Measurements from ENCODE around the gene FIP1L1.

Gene FIP1L1

DNA sequence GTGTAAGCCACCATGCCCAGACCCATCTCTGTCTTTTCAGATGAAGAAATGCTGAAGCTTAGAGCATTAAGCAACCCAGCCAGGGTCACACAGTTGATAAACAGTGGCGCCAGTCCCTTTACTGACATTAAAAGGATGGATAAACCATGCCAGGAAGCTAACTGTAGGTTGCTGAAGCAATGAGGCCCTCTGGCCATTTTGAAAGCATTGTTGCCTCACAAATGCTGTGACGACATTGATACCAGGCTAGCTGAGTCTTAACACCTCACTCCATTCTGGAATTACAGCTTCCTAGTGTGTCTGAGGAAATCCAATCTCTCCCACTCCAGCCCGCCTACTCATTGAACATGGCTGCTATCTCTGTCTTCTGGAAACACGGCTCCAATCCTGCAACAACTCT, 124.1 kb downstream of the FIP1L1 start:
- DNase-seq (ENCODE audit: low read depth in 2 of 2): no peak

DNA sequence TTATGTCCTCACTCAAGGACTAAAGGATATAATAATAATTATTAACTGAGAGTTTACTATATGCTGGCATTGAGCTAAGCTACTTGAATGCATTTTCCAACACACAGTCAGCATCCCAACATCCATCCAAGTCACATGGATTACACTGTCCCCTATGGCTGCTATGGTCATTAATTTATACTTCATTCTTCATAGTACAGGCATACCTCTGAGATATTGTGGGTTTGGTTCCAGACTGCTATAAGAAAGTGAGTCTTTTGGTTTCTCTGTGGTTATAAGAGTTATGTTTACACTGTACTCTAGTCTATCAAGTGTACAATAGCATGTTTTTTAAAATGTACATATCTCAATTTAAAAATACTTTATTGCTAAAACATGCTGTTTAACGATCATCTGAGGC, 124.7 kb downstream of the FIP1L1 start:
- no peak for DNase-seq (ENCODE audit: low read depth in 2 of 2)

DNA sequence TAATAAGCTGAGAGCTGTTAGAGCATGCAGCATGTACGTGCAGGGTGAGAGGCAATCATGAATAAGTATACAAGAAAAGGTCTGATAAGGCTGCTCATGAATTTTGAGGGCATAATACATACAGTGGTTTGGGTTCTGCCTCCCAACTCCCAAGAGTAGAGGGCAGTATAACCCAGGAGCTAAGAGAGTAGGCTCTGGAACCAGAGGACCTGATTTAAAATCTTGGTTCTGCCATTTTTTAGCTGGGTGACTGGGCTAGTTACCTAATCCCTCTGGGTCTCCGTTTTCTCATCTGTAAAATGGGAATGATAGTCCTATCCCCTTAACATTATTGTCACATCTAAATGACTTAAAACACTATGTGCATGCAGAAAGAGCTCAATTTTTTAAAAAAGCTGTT, 128.5 kb downstream of the FIP1L1 start:
- DNase-seq (ENCODE audit: low read depth in 2 of 2): no peak

DNA sequence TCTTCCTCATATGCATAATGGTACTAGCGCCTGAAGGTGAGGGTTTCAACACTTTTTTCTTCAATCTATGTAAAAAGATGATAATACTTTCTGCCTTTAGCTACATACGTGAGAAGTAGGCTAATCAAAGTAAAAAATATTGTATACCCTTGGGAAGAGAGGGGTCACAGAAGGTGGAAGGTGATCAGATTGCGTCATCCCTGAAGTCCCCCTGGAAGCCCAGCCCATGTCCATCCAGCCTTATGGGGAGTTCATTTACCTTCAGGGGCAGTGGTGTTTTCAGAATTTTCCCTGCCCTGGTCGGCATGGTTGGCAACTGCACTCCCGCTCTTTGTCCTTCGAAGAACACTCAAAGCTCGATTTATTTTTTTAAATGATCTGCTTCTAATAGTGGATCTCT, 129.6 kb downstream of the FIP1L1 start:
- DNase-seq (ENCODE audit: low read depth in 2 of 2): no peak

DNA sequence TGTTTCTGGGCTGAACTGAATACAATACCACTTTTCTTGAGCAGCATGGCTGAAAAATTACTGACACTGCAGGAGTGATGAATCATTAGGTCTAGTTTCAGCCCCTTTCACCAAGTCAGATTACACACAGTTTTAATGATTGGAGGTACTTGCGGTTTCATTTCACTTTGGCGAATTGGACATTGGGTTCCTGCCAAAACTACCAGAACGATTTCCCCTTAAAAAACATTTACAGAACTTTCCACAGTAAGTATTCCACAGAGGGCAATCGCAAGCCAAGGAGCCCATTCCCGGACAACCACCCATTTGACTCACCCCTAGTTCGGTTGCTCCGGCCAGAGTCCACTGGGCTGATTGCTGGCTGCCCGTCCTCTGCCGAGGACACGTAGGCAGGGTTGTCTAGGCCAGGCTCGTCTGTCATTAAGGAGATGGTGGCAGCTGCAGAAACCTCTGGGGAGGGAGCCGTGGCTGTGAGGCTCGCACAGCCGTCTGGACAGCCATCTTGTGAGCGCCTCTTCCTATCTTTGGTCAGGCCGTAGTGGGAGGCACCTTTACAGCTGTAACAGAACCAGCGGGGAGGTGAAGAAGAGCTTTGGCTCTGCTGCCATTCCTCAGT, 130.3 kb downstream of the FIP1L1 start:
- no peak for DNase-seq (ENCODE audit: low read depth in 2 of 2)

DNA sequence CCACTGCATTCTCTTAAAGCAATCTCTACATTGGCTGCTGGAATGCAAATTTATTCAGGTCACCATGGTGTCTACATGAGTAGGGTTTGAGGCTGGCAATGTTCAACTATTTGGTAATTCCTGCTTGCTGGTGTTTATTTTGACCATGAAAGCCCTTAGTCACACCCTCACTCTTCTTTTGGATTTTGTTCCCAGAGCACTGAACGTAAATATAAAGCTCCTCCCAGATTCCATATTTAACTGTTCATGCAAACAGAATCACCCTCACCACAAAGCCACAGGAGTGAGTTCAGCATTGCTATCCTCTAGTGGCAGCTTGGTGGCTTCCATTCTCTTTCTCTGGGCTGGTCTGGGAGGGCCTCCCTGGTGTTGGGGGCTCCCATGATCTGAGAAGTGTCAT, 131.0 kb downstream of the FIP1L1 start:
- DNase-seq (ENCODE audit: low read depth in 2 of 2): no peak

DNA sequence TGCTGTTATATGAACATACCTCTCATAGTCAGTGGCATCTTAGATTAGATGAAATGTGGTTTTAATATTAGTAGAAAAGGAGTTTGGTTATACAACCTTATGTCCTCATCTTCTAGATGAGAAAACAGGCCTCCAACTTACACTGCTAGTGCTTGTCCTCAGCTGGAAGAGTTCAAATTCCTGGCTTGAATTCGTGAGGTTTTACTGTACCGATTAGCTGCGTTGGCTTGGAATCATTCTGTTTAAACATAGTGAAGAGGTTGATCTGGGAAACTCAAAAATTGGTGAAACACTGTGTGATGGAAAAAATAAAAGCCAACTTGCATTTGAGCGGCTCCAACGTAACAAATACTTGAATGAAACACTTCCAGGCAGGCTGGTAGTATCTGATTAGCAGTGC, 132.9 kb downstream of the FIP1L1 start:
- DNase-seq (ENCODE audit: low read depth in 2 of 2): no peak

Measured in stimulated activated CD4-positive, alpha-beta T cell treated with anti-CD3 and anti-CD28 coated beads, Interleukin-1b, Interleukin-23, amount 100 ng/mL, for 1 hour (primary cell).